Kidney epithelial cell (primary cell): Measurements from ENCODE around the gene CYP4X1. TPM values are rescaled to one million over a fixed set of nuclear protein-coding genes. Genes with fewer than 3 reads are reported as not detected.
"Not testable (repeated sequence)": the region's sequence is repeated elsewhere in the genome, so short reads cannot be mapped to it uniquely, and the experiment has no call there.

Source experiments
- DNase-seq: peaks from one replicate; pipeline ENCODE4 v3.0.0-alpha.2; 2010; ENCODE audit warnings: low read depth
- H3K27me3 ChIP-seq: 2 replicates; pipeline ENCODE4 v1.6.0; 2011; ENCODE audit warnings: low read length; ENCODE audit not compliant: control insufficient read depth, insufficient read depth
- H3K36me3 ChIP-seq: 2 replicates; pipeline ENCODE4 v1.5.1; 2011; ENCODE audit warnings: low read length; ENCODE audit not compliant: control insufficient read depth, insufficient read depth
- H3K4me3 ChIP-seq: 2 replicates; pipeline ENCODE4 v1.5.1; 2011; ENCODE audit warnings: low read depth, mild to moderate bottlenecking, control low read depth, low read length
- total RNA-seq: library from RNA; depleted of rRNA; stranded (reverse); fragments of >200 nt; gene quantifications from 2 replicates; pipeline ENCODE4 v1.2.3, GENCODE V29; 2015
- TF ChIP-seq, protein P1 (sequence below): IDR thresholded peaks from 2 replicates; pipeline ENCODE4 v1.5.1; 2011; ENCODE audit warnings: mild to moderate bottlenecking, moderate library complexity, low read length, control low read depth, inconsistent platforms; ENCODE audit not compliant: insufficient read depth, poor library complexity, severe bottlenecking

The CYP4X1 gene
- total RNA-seq, 1 donor from 2014 or later = not detected

DNA sequence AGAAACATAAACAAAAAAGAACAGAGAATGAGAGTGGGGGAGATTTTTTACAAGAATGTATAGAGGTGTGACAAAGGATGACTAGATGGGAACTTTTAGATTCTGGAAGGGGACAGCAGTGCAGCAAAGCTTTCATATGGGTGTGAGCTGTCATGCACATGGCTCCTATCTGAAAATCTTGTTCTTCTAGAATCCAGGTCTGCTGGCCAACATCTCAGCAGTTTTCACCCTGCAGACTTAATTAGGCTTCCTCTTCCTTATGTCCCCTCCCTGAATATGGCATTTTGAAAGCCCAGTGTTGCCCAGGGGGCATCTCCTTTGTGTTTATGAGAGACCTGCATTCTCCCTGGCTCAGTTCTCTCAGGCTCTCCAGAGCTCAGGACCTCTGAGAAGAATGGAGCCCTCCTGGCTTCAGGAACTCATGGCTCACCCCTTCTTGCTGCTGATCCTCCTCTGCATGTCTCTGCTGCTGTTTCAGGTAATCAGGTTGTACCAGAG lies 43.7 kb downstream of the CYP4X1 start, which contains the start of gene CYP4Z1:
TSS of gene CYP4Z1 (plus strand) at position 135 of the 498 bp plus-strand sequence. CDS start at position 395, 260 bp downstream.
- Histone ChIP-seq H3K36me3 (no peaks in the 10 kb centered on the region), H3K4me3 (no peak within 1 kb of the TSS), H3K27me3 (no peaks in the 10 kb centered on the region)
- no peak for DNase-seq
- TF ChIP-seq, protein P1, sequence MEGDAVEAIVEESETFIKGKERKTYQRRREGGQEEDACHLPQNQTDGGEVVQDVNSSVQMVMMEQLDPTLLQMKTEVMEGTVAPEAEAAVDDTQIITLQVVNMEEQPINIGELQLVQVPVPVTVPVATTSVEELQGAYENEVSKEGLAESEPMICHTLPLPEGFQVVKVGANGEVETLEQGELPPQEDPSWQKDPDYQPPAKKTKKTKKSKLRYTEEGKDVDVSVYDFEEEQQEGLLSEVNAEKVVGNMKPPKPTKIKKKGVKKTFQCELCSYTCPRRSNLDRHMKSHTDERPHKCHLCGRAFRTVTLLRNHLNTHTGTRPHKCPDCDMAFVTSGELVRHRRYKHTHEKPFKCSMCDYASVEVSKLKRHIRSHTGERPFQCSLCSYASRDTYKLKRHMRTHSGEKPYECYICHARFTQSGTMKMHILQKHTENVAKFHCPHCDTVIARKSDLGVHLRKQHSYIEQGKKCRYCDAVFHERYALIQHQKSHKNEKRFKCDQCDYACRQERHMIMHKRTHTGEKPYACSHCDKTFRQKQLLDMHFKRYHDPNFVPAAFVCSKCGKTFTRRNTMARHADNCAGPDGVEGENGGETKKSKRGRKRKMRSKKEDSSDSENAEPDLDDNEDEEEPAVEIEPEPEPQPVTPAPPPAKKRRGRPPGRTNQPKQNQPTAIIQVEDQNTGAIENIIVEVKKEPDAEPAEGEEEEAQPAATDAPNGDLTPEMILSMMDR = no peak

DNA sequence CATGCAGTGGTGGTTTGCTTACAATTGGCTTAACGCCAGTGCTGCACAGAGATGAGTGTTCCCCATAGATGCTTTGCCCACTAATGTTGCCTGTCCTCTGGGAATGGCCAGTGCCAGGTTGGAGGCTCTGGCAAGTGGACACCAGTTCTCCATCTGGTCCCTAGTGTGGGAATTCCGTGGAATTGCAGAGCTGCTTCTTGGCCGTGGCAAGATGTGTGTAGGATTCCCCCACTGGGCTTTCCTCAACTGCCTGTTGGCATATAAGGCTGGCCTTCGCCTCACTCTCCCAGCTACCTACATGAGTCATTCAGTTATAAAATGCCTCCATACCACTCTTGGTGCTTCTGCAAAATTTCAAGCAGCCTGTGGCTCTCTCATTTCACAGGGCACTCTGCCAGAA lies 45.6 kb downstream of the CYP4X1 start:
- H3K4me3 ChIP-seq, DNase-seq, H3K36me3 ChIP-seq, H3K27me3 ChIP-seq: not testable (repeated sequence)

DNA sequence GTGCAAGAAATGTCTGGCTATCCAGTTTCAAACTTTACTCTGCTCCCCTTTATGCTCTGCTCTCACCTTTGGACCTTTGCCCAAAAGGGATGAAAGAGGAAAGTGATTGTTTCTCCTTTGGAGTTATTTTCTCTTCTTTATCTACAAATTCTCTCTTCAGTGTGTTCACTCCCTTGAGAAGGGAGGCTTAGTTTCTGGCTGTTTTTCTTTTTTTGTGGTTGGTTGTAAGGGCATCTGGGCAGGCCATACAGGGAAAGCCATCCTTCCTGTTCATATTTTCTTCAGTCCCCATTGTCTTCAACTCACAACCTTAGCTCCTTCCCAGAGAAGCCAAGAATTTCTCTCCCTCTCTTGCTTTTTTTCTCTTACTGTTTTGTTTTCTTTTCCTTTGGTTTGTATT lies 46.0 kb downstream of the CYP4X1 start:
- not testable (repeated sequence) for H3K27me3 ChIP-seq, H3K36me3 ChIP-seq, H3K4me3 ChIP-seq, DNase-seq

DNA sequence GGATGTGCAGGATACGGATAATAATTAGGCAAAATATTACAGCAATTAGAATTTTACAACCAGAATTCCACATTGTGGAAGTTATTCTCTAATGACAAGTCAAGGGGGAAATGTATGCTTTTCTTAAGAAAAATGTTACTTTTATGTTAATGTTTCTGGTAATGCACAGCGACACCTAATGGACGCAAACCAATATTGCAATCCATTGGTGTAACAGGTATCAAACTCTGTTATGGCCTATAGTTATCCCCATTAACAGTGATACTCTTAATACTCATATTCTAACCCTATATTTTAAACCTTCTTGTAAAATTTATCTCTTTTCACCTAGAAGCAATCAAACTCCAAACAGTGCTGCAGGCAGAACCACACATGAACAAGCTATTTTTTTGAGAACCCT lies 65.9 kb downstream of the CYP4X1 start:
- H3K36me3 ChIP-seq, H3K27me3 ChIP-seq, H3K4me3 ChIP-seq, DNase-seq: not testable (repeated sequence)

DNA sequence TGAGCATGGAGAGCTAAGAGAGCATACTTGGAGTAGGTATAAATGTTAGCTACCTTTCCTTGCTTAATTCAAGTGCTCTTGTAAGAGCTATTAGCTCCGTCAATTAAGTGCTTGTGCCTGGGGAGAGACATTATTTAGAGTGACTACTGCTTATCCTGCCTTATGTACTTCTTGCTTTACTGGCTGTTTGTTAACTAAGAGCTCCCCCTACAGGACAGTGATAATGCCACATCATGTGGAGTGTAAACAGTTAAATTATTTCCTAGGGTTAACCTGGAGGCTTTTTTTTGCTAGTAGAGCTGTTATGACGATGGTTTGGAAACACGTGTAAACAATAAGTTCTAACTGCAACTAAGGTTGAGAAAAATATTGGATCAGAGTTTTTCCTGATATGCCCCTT lies 68.0 kb downstream of the CYP4X1 start:
- not testable (repeated sequence) for H3K27me3 ChIP-seq, H3K4me3 ChIP-seq, DNase-seq, H3K36me3 ChIP-seq
- TF ChIP-seq, protein P1 = peak; percentile 3

Other genes starting within 250 kb of the CYP4X1 start
- not detected in 2 replicates for gene CYP4B1, start 224.6 kb upstream of the CYP4X1 start, total RNA-seq
- not detected in 2 replicates for gene CYP4A11, start 82.2 kb upstream of the CYP4X1 start, total RNA-seq
- not detected in 2 replicates for gene CYP4Z1, start 43.6 kb downstream of the CYP4X1 start, total RNA-seq
- not detected in 2 replicates for gene CYP4A22, start 113.8 kb downstream of the CYP4X1 start, total RNA-seq
- 22.7 and 28.1 TPM in 2 replicates for gene PDZK1IP1, start 166.4 kb downstream of the CYP4X1 start, total RNA-seq
- gene TAL1, start 208.6 kb downstream of the CYP4X1 start, total RNA-seq = 0.71 and 0.75 TPM in 2 replicates